HepG2 (cell line): Measurements from ENCODE around the gene EGLN2. TPM values are rescaled to one million over a fixed set of nuclear protein-coding genes. Genes with fewer than 3 reads are reported as not detected.
A peak's percentile ranks its signal among the peaks of the same experiment; 100 is the strongest.

ENCODE experiments used
- CCAR2 ChIP-seq: fragments of 200-400 bp; formaldehyde crosslinking; optimal IDR thresholded peaks from 2 replicates; pipeline ENCODE3; 2018; ENCODE audit warnings: low read depth, mild to moderate bottlenecking, low read length, moderate library complexity
- CSRNP2 ChIP-seq: sonication (generic); formaldehyde crosslinking; conservative IDR thresholded peaks from 2 replicates; pipeline ENCODE4 v1.8.0; 2022; ENCODE audit warnings: low read depth, missing genetic modification reagents
- HIVEP1 ChIP-seq: sonication (generic); formaldehyde crosslinking; IDR thresholded peaks from 2 replicates; pipeline ENCODE4 v1.4.0; 2020; ENCODE audit warnings: mild to moderate bottlenecking, missing genetic modification reagents
- HMG20B ChIP-seq: conservative IDR thresholded peaks from 2 replicates; pipeline ENCODE4 v1.6.1; 2016; ENCODE audit warnings: missing genetic modification reagents, missing compliant biosample characterization
- HMGA1 ChIP-seq: sonication (generic); formaldehyde crosslinking; conservative IDR thresholded peaks from 2 replicates; pipeline ENCODE4 v1.4.0; 2020; ENCODE audit warnings: missing genetic modification reagents
- NFYC ChIP-seq: IDR thresholded peaks from 2 replicates; pipeline ENCODE4 v1.6.1; 2016; ENCODE audit warnings: missing genetic modification reagents, missing compliant biosample characterization
- POGK ChIP-seq: sonication (generic); formaldehyde crosslinking; conservative IDR thresholded peaks from 2 replicates; pipeline ENCODE4 v1.8.0; 2022; ENCODE audit warnings: mild to moderate bottlenecking, moderate library complexity, missing genetic modification reagents
- RCOR2 ChIP-seq: IDR thresholded peaks from 2 replicates; pipeline ENCODE4 v1.6.1; 2016; ENCODE audit warnings: missing biosample characterization, missing genetic modification reagents
- SALL1 ChIP-seq: sonication (generic); formaldehyde crosslinking; IDR thresholded peaks from 2 replicates; pipeline ENCODE4 v1.8.0; 2022; ENCODE audit warnings: mild to moderate bottlenecking, missing genetic modification reagents
- SKI ChIP-seq: fragments of 450-650 bp; IDR thresholded peaks from one replicate; pipeline ENCODE4 v1.6.1; 2018; ENCODE audit warnings: mild to moderate bottlenecking; ENCODE audit not compliant: partially characterized antibody
- SMC3 ChIP-seq: IDR thresholded peaks from 2 replicates; pipeline ENCODE4 v1.6.1; 2011; ENCODE audit warnings: low read length, improper control_type of control experiment
- YEATS2 ChIP-seq: sonication (generic); formaldehyde crosslinking; IDR thresholded peaks from 2 replicates; pipeline ENCODE4 v1.4.0; 2020; ENCODE audit warnings: missing genetic modification reagents, borderline replicate concordance
- ZNF124 ChIP-seq: sonication (generic); formaldehyde crosslinking; IDR thresholded peaks from 2 replicates; pipeline ENCODE4 v1.4.0; 2020; ENCODE audit warnings: missing genetic modification reagents
- ZNF205 ChIP-seq: IDR thresholded peaks from 2 replicates; pipeline ENCODE4 v1.6.1; 2018; ENCODE audit warnings: missing biosample characterization, missing genetic modification reagents
- ZNF263 ChIP-seq: sonication (generic); formaldehyde crosslinking; IDR thresholded peaks from 2 replicates; pipeline ENCODE4 v1.4.0; 2020; ENCODE audit warnings: missing genetic modification reagents
- ZNF354B ChIP-seq: sonication (generic); formaldehyde crosslinking; IDR thresholded peaks from 2 replicates; pipeline ENCODE4 v1.8.0; 2022; ENCODE audit warnings: mild to moderate bottlenecking, missing genetic modification reagents
- ZNF496 ChIP-seq: sonication (generic); formaldehyde crosslinking; IDR thresholded peaks from 2 replicates; pipeline ENCODE4 v1.8.1; 2023; ENCODE audit warnings: mild to moderate bottlenecking, moderate library complexity, missing genetic modification reagents; ENCODE audit not compliant: insufficient replicate concordance
- ZNF513 ChIP-seq: sonication (generic); formaldehyde crosslinking; conservative IDR thresholded peaks from 2 replicates; pipeline ENCODE4 v1.5.0; 2020; ENCODE audit warnings: missing genetic modification reagents
- ZNF777 ChIP-seq: sonication (generic); formaldehyde crosslinking; IDR thresholded peaks from 2 replicates; pipeline ENCODE4 v1.4.0; 2020; ENCODE audit warnings: missing genetic modification reagents
- polyA plus RNA-seq, 8 experiments: library from polyadenylated mRNA; depleted of rRNA in 3 of 8; stranded (reverse) in 7 of 8; unstranded in 1 of 8; fragments of >200 nt; fragmentation: Illumina TruSeq in 4 of 8; extraction: Trizol in 4 of 8; gene quantifications; 2 replicates each; pipeline versions ENCODE4 v1.2.1 to v1.2.3, GENCODE V29; 2011 to 2016; ENCODE audit warnings: low read depth in 4 of 8, missing spikeins in 1 of 8, mixed read lengths in 1 of 8; ENCODE audit not compliant: insufficient read depth in 1 of 8
- total RNA-seq, 5 experiments: library from RNA; depleted of rRNA; stranded (reverse); fragments of >200 nt; fragmentation: Illumina TruSeq; extraction: Trizol; gene quantifications; 2 replicates each; pipeline ENCODE4 v1.2.3, GENCODE V29; 2016; ENCODE audit warnings: low read depth in 1 of 5

Gene EGLN2
- total and polyA plus RNA-seq, 2 of the 13 experiments (the other 11 are each of a cell fraction or from before 2014, with no cell fraction given), result 16.5 to 40.8 TPM

- no peak for TF ChIP-seq HMGA1 (CRISPR knock-in tag)
- no peak for TF ChIP-seq CCAR2
- no peak for TF ChIP-seq ZNF124 (CRISPR knock-in tag)
- TF ChIP-seq CSRNP2 (CRISPR knock-in tag), result no peak
- no peak for TF ChIP-seq ZNF496 (CRISPR knock-in tag)
- no peak for TF ChIP-seq HMG20B (CRISPR knock-in tag)
- TF ChIP-seq SKI, result no peak
- TF ChIP-seq SALL1 (CRISPR knock-in tag), result no peak
- no peak for TF ChIP-seq RCOR2 (CRISPR knock-in tag)
- TF ChIP-seq ZNF205 (CRISPR knock-in tag), result no peak
- no peak for TF ChIP-seq ZNF513
- TF ChIP-seq ZNF263 (CRISPR knock-in tag), result peak; percentile 13; the same call in 1 of the 2 replicates
- peak; percentile 71; the same call in 1 of the 2 replicates for TF ChIP-seq HIVEP1
- TF ChIP-seq ZNF354B (CRISPR knock-in tag), result no peak
- TF ChIP-seq YEATS2 (CRISPR knock-in tag), result no peak
- peak; percentile 57; the same call in 1 of the 2 replicates for TF ChIP-seq POGK (CRISPR knock-in tag)
- no peak for TF ChIP-seq NFYC (CRISPR knock-in tag)
- TF ChIP-seq SMC3, result no peak
- peak; percentile 85 for TF ChIP-seq ZNF777 (CRISPR knock-in tag)
- TF ChIP-seq, all 625 proteins: peak for 22
Observed at GRCh38 chr19:40799558-40800338, 757 bp downstream of the EGLN2 start (continued).
